ENCODE measurements around the gene CHURC1. TPM values are rescaled to one million over a fixed set of nuclear protein-coding genes. Genes with fewer than 3 reads are reported as not detected.

The CHURC1 gene
- polyA plus RNA-seq, 1 of the 3 experiments (the other 2 are of a cell fraction), result 66.8 TPM

- Histone ChIP-seq H3K27me3 (ENCODE audit: insufficient read depth) (no peaks in the 10 kb centered on the region), H3K9me2 (no peaks in the 10 kb centered on the region), H3K9me3 (no peaks in the 10 kb centered on the region), H3K79me2 (ENCODE audit: insufficient read depth) (peaks cover 17% of the 10 kb centered on the region), H3K4me2 (no peak overlapping the region), H2AFZ (ENCODE audit: low read depth) (no peak overlapping the region), H3K4me1 (ENCODE audit: control insufficient read depth in 1 of 2, insufficient read depth in 2 of 2, low read depth in 1 of 2, low read length in 1 of 2) (peaks cover 0 to 9% of the 10 kb centered on the region in 2 experiments; a peak in 2 of 4 replicates), H4K20me1 (ENCODE audit: insufficient read depth) (no peaks in the 10 kb centered on the region), H3K36me3 (replicated peaks in 1 of 2; ENCODE audit: control insufficient read depth in 1 of 2, insufficient read depth in 2 of 2, low read length in 1 of 2) (no peaks in the 10 kb centered on the region), H3K4me3 (ENCODE audit: low read depth in 2 of 2, low read length in 1 of 2) (no peak overlapping the region), H3K9ac (no peak overlapping the region), H3K27ac (ENCODE audit: low read depth in 2 of 2, low read length in 1 of 2) (no peak overlapping the region), H3F3A (replicated peaks; ENCODE audit: insufficient read depth) (peaks cover 3% of the 10 kb centered on the region)
- WGBS (ENCODE audit: low lambda C conversion rate), result 2% methylated on average over 3 of the region's 3 CpGs
- POLR2A ChIA-PET, result interaction anchor here (0.6 kb wide), 1 partner anchor 43 kb away, joined by 3 read pairs; no protein-coding TSS in a partner anchor
- TF ChIP-seq CTCF (IDR thresholded peaks at IDR 0.05) (peak; percentile 87), TAF1 (IDR thresholded peaks at IDR 0.05; ENCODE audit: borderline replicate concordance, low read depth, low read length) (no peak), PBX3 (IDR thresholded peaks at IDR 0.05) (no peak), RXRA (IDR thresholded peaks at IDR 0.05; ENCODE audit: borderline replicate concordance, low read depth) (no peak), RAD21 (IDR thresholded peaks at IDR 0.05; ENCODE audit: low read length) (peak; percentile 67), USF2 (IDR thresholded peaks at IDR 0.05; ENCODE audit: borderline replicate concordance, low read depth, low read length) (no peak), SMC3 (IDR thresholded peaks at IDR 0.05; ENCODE audit: low read depth, low read length) (peak; percentile 42), ELF1 (IDR thresholded peaks at IDR 0.05) (no peak), FOXJ3 (CRISPR knock-in tag; IDR thresholded peaks at IDR 0.05) (no peak)
- CTCF ChIA-PET, result interaction anchor here (0.6 to 5.5 kb wide), 39 partner anchors 8 to 274 kb away, joined by 3 to 44 read pairs (median 4); partner anchors contain the start of gene FNTB
- DNase-seq, result peak; percentile 35
Observed at GRCh38 chr14:64910847-64911495, 3.3 kb upstream of the CHURC1 start.

GRCh38 chr14:64912261-64912660, 2.0 kb upstream of the CHURC1 start:
- H3K79me2 ChIP-seq (ENCODE audit: insufficient read depth), result peaks cover 30% of the 10 kb centered on the region
- H3K9me2 ChIP-seq, result no peaks in the 10 kb centered on the region
- H3K4me1 ChIP-seq (ENCODE audit: control insufficient read depth in 1 of 2, insufficient read depth in 2 of 2, low read depth in 1 of 2, low read length in 1 of 2), result peaks cover 0 to 9% of the 10 kb centered on the region in 2 experiments; a peak in 2 of 4 replicates
- no peaks in the 10 kb centered on the region for H3K36me3 ChIP-seq (replicated peaks in 1 of 2; ENCODE audit: control insufficient read depth in 1 of 2, insufficient read depth in 2 of 2, low read length in 1 of 2)
- no peaks in the 10 kb centered on the region for H4K20me1 ChIP-seq (ENCODE audit: insufficient read depth)
- DNase-seq, result no peak
- POLR2A ChIA-PET, result no interaction called here
- H3K4me2 ChIP-seq, result no peak overlapping the region
- H3K27ac ChIP-seq (ENCODE audit: low read depth in 2 of 2, low read length in 1 of 2), result no peak overlapping the region
- no peak overlapping the region for H2AFZ ChIP-seq (ENCODE audit: low read depth)
- H3K27me3 ChIP-seq (ENCODE audit: insufficient read depth), result no peaks in the 10 kb centered on the region
- 0% methylated on average over 1 of the region's 1 CpG for whole genome bisulfite sequencing (ENCODE audit: low lambda C conversion rate)
- CTCF ChIA-PET, result interaction anchor here (1.7 to 5.5 kb wide), 4 partner anchors 12 to 148 kb away, joined by 4 to 44 read pairs (median 12); no protein-coding TSS in a partner anchor
- no peak overlapping the region for H3K4me3 ChIP-seq (ENCODE audit: low read depth in 2 of 2, low read length in 1 of 2)
- H3F3A ChIP-seq (replicated peaks; ENCODE audit: insufficient read depth), result peaks cover 3% of the 10 kb centered on the region
- no peaks in the 10 kb centered on the region for H3K9me3 ChIP-seq
- no peak overlapping the region for H3K9ac ChIP-seq
- TF ChIP-seq IRF3 (IDR thresholded peaks at IDR 0.05; ENCODE audit: low read depth, low read length), result no peak
- no peak for TF ChIP-seq FOXJ3 (CRISPR knock-in tag; IDR thresholded peaks at IDR 0.05)
- no peak for TF ChIP-seq TAF1 (IDR thresholded peaks at IDR 0.05; ENCODE audit: borderline replicate concordance, low read depth, low read length)
- TF ChIP-seq ELF1 (IDR thresholded peaks at IDR 0.05), result no peak
- no peak for TF ChIP-seq REST (IDR thresholded peaks at IDR 0.05; ENCODE audit: low read depth, low read length)
- TF ChIP-seq PBX3 (IDR thresholded peaks at IDR 0.05), result no peak
- TF ChIP-seq CTCF (IDR thresholded peaks at IDR 0.05), result no peak

Data from SK-N-SH (cell line).